HG03196 (cell line): ENCODE measurements around the gene NAT8L.

Experiments
- ATAC-seq: cut with Tn5 transposase; IDR thresholded peaks from one replicate; pipeline ENCODE4 v1.9.1; 2021; ENCODE audit not compliant: unreplicated experiment

Gene NAT8L

DNA sequence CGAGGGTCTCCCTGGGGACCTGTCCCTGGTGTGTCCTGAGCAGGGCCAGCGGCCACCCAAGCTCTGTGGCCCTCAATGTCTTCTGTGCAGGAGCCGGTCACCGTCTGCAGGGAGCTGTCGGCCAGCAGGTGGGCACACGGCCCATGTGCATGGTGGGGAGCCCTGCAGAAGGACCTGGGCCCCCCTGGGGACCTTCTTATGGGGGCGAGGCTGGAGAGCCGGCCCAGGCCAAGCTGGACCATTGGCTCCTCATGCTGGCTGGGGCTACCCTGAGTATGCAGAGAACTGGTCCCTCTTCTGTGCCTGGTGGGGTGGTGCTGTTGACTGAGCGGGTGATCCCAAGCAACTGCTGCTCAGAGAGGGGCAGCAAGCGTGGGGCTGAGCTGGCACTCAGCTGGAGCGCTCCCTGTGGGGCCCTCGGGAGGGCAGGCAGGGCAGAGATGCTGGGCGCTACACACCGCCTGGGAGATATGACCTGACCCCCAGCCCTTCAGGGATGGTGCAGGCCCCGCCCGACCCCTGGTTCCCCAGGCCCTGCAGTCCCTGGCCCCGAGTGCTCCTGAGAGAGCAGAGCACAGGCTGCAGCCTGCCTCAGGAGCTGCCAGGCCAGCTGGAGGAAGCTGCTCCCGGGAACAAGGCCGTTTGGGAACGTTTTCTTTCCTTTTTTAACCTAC is 14.8 kb downstream of the NAT8L start:
- no peak for ATAC-seq

DNA sequence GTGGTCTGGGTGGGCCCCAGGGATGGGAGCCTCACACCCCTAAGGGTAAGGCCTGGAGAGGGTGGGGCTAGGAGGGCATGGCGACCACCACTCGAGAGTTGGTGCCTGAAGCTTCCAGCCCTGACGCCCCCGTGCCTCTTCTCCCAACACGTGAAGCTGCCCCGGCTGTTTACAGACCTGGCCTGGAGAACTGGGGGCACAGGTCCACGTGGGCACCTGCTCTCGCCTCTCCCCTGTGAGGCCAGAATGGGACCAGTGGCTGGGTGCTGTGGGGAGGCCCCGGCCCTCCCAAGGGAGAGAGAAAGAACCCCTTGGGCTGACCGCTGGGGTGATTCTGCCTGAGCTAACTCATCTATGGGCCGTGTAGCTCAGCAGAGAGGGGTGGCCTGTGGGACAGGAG is 15.5 kb downstream of the NAT8L start:
- no peak for ATAC-seq

DNA sequence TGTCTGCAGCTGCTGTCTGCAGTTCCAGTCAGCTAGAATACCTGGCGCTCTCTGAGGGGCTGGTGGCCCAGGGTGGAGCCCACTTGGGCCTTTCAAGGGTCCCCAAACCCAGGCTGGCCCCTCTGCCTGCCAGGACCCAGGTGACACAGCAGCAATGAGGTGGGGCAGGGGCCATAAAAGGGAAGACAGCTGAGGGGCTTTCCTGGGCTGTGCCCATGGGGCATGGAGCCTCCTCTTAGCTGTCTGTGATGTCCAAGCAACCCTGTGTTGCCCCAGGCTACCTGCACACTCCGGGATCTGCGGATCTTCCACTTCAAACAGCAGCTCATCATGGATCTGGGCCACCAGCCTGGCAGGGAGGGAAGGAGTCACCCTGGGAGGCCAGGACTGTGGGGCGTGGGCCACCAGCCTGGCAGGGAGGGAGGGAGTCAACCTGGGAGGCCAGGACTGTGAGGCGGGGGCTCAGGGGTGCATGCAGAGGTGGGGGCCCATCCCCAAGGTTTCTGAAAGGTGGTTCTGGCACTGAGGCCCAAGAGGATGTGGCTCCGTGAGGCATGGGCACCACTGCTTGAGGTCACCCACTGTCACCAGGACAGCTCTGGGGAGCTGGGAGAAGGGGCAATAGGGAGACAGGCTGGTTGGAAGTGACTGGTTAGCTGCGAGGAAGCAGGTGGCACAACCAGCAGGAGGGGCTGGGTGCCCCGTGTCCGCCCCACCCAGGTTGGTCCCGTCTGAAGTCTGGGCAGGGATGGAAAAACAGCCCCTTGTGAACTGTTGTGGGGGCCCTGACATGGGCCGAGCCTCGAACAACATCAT is 16.3 kb downstream of the NAT8L start:
- no peak for ATAC-seq

DNA sequence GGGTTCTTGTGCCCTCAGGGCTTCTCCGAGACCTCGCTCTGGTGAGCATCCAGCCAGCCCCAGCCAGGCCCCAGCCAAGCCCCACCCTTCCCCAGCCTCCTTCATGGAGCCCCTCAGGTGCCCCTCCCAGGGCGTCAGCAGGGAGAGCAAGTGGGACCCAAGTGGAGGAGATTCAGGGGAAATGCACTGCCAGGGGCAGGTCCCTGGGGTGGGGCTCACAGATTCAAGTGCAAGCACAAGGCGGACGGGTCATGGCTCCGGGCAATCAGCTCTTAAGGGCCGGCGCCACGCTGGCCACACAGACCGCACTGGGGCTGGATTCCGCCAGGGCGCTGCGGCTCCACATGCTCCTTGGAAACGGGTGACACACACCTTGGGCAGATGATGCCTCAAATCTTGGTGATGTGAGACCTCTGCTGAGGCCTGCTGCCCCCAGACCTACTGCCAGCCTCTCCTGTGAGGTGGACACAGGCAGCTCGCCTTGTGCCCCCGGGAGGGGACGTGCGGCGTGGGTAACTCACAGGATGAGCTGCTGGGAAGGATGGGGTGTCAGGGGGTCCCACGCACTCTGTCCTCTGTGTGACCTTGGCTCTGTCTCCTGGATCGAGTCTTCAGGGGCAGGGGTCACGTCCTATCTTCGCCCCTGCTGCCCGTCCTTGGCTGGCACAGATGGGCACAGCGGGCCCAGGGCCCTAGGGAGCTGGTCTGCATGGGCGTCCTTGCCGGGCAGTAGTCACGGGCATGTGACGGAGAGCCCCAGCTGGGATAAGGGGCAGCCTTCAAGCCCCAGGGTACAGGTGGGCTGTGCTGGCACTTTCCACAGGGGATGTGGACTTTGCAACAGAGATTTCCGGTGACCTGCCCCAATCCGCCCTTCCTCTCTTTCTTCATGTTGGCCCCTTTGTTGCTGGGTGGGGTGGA is 17.1 kb downstream of the NAT8L start:
- ATAC-seq: no peak

DNA sequence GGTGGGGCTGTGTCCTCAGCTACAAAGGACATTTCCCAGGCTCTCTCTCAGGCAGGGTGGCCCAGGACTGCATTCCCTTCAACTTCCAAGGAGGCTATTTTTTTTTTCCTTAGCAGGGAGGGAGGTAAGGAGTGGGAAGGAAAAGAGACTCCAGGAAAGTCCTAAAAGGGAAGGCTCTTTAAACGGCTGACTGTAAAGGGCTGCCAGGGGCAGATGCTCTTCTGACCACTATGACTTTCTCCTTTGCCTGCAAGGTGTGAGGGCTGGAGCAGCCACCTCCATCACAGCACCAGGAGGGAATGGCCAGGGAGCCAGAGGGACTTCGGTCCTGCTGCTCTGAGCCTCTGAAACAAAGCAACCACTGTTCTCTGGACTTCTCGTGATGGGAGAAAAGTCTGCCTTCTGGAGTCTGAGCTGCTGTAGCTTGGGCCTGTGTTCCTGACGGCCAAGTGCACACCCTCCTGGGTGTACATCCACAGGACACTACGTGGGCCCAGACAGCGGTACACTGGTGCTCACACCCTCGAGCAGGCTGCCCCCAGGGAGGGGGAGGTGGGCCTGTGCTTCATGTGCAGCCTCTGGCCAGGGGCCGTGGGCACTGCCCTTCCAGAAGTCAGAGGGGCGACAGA is 17.9 kb downstream of the NAT8L start:
- no peak for ATAC-seq

DNA sequence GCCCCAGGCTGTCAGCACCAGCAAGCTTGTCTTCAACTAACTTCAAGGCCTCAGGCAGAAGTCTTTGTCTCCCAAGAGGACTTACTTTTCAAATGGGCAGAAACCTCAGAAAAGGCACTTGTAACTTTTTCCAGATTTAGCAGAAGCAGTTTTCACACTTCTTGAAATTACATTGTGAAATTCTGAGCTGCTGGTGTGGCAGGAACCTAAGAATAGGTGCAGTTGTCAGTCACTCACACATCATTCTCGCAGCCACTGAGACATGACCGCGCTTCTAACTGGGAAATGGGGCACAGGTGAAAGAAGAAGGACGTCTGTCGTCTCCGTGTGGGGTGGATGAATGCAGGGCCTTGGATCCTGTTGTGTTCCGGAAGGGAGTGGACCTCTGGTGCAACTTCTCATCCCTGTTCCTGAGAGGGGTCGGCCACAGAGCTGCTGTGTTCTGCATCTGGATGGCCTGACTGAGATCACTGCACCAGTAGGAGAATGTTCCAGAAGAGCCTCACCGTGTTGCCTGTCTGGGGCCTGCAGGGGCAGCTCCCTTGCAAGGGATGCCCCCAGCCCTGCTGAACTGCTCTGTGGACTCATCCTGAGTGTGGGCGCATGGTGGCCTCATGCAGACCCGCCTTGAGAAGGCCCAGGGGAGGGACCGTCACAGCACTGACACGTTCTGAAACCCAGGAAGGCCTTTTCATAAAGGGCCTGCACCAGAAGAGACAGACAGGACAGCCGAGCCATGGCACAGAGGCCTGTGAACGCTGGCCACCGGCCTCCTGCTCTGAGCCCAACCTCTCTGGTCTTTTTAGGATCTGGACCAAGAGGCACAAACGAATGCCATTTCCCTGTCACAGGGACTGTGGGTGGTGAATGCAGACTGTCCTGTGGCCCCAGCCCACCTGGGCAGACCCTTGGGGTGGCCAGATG is 18.7 kb downstream of the NAT8L start:
- ATAC-seq: no peak

DNA sequence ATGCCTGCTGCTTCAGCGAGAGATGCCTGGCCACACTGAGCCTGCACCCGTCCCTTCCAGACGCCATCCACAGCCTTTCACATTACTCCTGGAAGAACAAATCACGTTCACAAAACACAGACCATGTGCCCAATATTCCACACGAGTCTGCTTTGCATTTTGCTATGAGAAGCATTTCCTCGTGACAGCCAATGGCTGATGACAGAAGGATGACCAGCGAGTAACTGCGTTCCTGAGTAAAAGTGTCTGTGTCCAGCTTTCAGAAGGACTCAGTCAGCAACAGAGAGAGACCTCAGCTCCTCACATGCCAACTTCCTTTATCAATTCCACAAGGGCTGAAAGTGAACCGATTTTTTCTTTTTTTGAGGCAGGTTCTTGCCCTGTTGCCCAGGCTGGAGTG is 19.5 kb downstream of the NAT8L start:
- ATAC-seq: no peak

DNA sequence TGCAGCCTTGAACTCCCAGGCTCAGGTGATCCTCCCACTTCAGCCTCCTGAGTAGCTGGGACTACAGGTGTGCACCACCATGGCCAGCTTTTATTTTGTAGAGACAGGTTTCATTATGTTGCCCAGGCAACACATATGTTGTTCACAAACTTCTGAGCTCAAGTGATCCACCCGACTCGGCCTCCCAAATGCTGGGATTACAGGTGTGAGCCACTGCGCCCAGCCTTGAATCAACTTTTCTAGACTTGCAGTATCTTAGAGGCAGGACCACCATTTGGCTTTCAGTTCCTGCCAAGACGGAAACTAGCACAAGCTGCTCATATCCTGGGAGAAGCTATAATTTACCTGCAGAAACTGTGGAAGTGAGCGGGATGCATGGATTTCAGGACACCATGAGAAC is 19.9 kb downstream of the NAT8L start:
- ATAC-seq: no peak

DNA sequence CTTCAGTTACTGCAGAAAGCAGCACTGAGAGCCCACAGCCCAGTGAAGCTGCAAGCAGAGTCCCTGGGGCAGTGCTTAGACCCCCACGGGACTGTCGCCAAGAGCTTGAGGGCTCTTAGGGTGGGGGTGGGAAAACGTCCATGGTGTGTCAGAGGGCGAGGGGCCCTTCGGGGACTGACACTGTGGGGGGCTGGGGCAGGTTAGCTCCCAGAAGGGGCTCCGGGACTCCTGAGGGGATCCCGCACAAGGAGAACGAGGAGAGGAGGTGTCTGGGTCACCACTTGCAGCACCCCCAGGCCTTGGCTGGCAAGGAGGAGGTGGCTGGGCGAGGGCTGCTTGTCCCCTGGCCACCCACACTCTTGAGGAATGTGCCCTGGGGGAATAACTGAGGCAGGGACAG is 20.8 kb downstream of the NAT8L start:
- no peak for ATAC-seq

DNA sequence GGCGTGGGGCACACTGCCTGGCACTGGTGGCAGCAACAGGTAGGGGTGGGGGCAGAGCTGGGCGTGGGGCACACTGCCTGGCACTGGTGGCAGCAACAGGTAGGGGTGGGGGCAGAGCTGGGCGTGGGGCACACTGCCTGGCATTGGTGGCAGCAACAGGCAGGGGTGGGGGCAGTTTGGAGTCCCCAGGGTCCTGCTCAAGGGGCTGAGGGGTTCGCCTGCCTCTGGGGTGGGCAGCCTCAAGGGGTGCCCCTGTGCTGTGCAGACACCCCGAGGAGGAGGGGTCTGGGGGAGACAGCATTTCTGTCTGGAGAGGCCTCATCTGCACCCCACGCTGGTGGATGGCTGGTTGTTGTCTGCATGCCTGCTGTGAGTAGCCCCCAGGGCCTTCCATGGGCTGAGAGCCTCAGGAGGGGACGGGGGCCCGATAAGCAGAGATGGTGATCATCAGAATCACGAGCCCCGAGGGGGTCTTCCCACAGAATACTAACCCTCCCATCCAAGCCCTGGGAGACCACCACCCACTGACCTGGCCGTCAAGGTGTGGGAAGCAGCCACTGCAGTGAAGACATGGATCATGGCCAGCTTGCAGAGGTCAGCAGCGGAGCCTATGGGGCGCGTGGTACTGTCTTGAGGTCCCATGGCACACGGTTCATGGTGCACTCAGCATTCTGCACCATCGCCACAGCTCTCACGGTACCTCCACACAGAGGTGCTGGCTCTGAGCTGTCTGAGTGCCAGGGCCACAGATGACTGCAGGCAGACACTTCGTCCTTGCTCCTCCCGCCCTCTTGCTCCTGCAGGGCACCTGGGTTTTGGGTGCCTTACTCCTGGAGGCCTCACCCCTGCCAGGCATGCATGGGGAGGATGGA is 21.5 kb downstream of the NAT8L start:
- ATAC-seq: no peak

DNA sequence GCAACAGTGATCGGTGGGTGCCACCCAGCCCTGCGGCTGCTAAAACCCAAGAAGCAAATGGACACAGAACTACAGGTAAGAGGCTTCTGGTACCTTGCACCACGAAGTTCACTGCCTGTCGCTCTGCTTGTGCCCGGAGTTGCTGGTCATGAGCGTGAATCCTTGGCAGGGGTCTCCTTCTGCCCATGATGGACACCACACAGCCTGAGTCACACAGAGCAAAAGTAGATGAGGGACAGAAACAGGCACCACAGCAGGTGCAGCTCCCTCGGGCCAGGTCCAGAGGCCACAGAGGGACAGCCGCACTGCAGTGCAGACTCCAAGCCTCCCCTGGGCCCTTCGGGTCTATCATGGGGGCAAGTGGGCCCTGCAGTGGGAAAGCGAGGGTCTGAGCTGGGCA is 22.4 kb downstream of the NAT8L start:
- no peak for ATAC-seq

DNA sequence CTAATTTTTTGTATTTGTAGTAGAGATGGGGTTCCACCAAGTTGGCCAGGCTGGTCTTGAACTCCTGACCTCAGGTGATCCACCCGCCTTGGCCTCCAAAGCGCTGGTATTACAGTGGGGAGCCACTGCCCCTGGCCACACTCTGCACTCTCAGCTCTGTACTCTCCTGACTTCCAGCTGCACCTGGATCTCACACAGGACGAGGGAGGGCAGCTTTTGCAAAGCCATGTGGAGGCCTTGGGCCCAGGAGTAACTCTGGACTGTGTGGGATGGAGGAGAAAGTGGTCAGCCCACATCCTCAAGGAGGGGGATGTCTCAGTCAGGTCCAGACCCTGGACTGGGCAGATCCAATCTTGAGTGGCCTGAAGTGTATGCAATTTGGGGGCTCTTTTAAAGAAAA is 23.0 kb downstream of the NAT8L start:
- no peak for ATAC-seq

DNA sequence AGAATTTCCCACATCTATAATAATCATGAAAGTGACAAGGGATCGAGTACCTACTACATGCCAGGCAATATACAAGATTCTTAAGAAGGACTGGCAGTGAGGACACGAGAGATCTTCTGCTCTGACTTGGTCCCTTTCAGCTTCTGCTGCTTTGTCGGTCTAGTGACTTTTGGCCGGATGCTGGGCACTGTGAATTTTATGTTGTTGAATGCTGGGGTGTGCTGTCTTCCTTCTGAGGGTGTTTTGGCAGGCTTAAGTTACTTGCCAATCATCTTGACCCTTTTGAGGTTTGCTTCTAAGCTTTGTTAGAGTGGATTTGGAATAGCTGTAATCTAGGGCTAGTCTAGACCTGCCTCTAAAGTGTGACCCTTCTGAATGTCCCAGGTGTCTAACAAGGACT is 23.5 kb downstream of the NAT8L start:
- ATAC-seq: no peak

DNA sequence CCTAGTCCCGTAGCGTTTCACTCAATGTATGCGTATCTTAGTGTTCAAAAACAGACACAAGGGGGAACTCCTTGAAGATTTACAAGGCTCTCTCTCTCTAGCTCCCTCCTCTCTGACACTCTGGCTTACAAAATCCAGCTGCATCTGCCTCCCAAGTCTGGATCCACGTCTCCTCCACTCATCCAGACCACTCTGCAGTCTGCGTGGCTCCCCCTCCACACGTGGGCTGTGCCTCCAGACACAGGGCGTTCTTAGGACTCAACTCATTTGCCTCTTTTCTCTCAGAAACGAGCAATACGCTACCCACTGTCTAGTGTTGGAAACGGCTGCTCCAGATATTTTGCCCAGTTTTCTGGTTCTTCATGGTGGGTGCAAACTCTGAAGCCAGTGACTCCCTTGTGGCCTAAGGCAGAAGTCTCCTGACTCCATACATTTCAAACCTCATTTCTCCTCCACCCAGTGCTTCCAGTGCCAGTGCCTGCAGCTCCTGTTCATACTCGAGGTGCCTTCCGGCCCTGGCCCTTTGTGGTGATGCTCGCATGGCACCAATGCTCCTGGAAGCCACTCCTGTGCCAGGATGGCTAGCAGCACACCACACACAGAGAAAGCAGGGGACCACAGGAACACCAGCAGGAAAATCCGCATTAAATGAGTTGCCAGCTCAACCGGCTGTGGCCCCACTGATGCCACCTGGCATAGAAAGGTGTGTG is 24.1 kb downstream of the NAT8L start:
- ATAC-seq: no peak

DNA sequence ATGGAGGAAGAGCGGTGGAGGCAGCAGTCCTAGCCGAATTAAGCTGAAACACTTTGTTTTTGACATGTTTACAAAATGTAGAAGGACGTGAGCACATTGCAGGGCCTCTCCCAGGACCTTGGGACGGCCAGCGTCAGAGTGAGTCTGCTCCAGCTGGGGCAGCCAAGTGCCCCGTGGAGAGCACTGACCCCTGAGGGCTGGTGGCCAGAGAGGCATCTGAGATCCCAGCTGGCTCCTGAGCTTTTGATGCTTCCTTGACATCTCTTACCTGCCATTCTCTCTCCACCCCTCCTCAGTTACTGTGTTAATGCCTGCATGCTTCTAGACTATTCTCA is 24.7 kb downstream of the NAT8L start:
- ATAC-seq: no peak

DNA sequence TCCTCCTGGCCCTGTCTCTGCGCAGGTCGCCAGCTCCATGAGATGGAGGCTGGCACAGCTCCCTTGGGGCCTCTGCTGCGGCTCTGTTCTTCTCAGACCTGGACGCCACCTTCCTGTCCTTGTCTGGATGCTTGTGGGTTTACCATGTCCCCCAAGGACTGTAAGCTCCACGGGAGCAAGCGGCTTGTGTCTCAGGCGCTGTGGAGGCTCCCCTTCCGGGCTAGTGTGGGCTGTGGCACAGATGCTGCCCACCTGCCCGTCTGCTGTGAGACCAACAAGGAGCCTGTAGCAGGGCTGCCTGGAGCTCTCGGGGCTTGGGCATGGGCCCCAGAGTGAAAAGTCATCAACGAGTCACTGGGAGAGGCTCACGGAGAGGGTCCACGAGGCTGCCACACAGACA is 25.2 kb downstream of the NAT8L start:
- no peak for ATAC-seq

DNA sequence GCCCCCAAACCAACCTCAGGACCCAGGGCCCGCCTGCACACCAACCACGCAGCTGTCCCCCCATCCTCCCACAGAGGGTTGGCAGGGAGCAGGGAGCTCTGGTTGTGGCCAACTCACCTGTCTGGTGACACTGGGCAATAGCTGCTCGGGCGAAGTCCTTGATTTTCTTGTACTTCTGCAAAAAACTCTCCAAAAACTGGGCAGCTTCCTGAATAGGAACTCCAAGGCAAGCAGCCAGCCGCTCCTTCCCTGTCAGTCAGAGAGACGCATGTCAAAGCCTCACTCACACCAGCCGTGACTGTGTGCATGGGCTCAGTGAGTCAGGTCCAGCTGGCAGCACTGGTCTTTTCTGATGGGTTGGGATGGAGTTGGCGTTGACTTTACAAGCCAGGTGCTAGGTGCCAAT is 26.4 kb downstream of the NAT8L start:
- ATAC-seq: no peak

DNA sequence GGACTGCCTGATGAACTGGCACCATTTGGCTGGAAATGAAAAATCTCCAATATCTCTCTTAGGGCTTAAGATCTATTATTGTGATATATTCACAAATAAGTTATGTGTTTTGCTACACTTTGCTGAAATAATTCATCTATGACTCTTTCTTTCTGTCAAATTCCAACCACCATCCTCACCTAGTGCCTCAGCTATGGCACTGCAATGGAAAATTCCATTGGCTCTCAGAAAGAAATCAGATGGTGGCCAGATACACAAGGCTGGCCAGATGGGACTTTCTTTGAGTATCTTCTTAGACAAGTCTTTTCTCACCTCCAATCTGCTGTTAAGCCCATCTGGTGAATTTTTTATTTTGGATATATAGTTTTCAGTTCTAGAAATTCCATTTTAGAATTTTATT is 28.0 kb downstream of the NAT8L start:
- no peak for ATAC-seq

DNA sequence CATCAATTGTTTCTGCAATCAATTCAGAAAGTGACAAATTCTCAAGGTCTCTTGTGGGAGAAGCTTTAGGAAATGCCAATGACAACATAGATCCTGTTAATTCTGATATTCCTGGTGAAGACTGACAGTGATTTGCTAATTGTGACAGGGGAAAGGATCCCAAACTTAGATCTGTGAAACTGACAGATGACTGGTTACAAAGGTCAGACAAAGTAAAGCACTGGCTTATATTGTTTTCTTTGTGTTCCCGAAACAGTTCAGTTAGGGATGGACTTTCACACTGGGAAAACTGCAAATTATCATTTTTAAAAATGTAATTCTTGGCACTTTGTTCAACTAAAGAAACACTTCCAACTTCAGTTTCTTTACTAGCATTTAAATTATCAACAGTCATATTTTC is 30.1 kb downstream of the NAT8L start:
- no peak for ATAC-seq
